Cortex of kidney (tissue), 1 donor: Measurements from ENCODE around the gene ANKS1A.
"Not testable (repeated sequence)": the region's sequence is repeated elsewhere in the genome, so short reads cannot be mapped to it uniquely, and the experiment has no call there.

Experiments used
- DNase-seq: peaks from one replicate; lab custom pipeline; 2025; lab: John Stamatoyannopoulos, UW

Gene ANKS1A

GRCh38 chr6:35107761-35108160, 218.7 kb downstream of the ANKS1A start:
- not testable (repeated sequence) for DNase-seq

GRCh38 chr6:35108309-35108885, 219.3 kb downstream of the ANKS1A start:
- DNase-seq: no peak

- DNase-seq: no peak
Observed at GRCh38 chr6:35120746-35121145, 231.7 kb downstream of the ANKS1A start.

GRCh38 chr6:35124356-35124755, 235.3 kb downstream of the ANKS1A start:
- no peak for DNase-seq

- DNase-seq: no peak
Observed at GRCh38 chr6:35128042-35128441, 239.0 kb downstream of the ANKS1A start.

- no peak for DNase-seq
Observed at GRCh38 chr6:35128496-35128895, 239.4 kb downstream of the ANKS1A start.

- DNase-seq: no peak
Observed at GRCh38 chr6:35136185-35136584, 247.1 kb downstream of the ANKS1A start.

- not testable (repeated sequence) for DNase-seq
Observed at GRCh38 chr6:35138191-35138590, 249.1 kb downstream of the ANKS1A start.

- no peak for DNase-seq
Observed at GRCh38 chr6:35139470-35139869, 250.4 kb downstream of the ANKS1A start.

- no peak for DNase-seq
Observed at GRCh38 chr6:35139924-35140638, 251.0 kb downstream of the ANKS1A start.

GRCh38 chr6:35140639-35141006, 251.6 kb downstream of the ANKS1A start:
- DNase-seq: no peak
